ENCODE data around the gene BUD23.

DNA sequence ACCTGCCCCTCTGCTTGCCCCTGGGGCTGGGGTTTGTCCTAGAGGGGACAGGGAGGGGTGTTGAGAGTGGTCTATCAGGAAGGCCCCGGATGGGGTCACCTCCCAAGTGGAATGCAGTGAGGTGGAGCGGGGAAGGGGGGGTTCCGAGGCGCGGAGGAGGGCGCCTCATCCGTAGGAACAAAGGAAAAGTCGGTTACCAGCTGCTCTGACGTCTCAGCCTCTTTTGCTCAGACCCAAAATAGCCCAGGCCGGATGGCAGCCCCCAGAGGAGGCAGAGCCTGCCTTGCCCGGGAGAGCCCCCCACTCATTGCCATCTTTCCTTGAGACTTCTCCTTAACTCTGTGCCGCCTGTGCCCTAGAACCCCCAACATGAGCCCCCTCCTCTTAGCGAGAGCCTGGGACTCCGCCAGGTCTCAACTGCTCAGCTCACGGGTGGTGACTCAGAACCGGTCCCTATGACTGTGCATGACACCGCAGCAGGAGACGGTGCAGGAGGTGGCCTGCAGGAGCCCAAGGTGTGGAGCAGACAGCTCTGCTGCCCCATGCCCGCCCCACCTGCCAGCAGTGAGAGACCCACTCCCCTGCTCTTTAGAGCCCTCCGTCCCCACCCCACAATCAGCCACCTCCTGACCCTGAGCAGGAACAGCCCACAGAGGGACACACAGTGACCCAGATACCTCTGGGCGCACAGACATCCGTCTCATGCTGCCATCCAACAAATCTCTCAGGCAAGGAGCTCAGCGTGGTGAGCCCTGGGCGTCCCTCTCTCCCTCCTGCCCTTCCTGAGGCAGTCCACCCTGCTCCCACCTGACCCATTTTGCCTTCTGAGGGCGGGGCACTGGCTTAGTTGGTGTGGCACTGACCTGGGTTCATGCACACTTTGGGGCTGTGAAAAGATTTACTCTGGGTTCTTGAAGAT is 23.0 kb downstream of the BUD23 start:
- TF ChIP-seq DNMT1 (IDR thresholded peaks at IDR 0.05) = no peak
- TF ChIP-seq MYNN (IDR thresholded peaks at IDR 0.05) = no peak
- no peak for TF ChIP-seq MYNN (CRISPR knock-in tag; IDR thresholded peaks at IDR 0.05)
- no peak for TF ChIP-seq CTCF (IDR thresholded peaks at IDR 0.05 in 2 of 3, conservative IDR thresholded peaks at IDR 0.05 in 1 of 3; ENCODE audit: insufficient read depth in 2 of 3, low read depth in 1 of 3, low read length in 3 of 3)
- TF ChIP-seq FOSL1 (tag; conservative IDR thresholded peaks at IDR 0.05) = peak; percentile 95
